OCI-M2 (cell line): ENCODE results near the gene TBC1D7.
A peak's percentile ranks its signal among the peaks of the same experiment; 100 is the strongest.

Experiments
- DNase-seq: peaks from one replicate; lab custom pipeline; 2025; ENCODE audit not compliant: unreplicated experiment; lab: John Stamatoyannopoulos, UW

Gene TBC1D7

GRCh38 chr6:13357551-13358075 is 29.3 kb upstream of the TBC1D7 start:
- DNase-seq = no peak

DNA sequence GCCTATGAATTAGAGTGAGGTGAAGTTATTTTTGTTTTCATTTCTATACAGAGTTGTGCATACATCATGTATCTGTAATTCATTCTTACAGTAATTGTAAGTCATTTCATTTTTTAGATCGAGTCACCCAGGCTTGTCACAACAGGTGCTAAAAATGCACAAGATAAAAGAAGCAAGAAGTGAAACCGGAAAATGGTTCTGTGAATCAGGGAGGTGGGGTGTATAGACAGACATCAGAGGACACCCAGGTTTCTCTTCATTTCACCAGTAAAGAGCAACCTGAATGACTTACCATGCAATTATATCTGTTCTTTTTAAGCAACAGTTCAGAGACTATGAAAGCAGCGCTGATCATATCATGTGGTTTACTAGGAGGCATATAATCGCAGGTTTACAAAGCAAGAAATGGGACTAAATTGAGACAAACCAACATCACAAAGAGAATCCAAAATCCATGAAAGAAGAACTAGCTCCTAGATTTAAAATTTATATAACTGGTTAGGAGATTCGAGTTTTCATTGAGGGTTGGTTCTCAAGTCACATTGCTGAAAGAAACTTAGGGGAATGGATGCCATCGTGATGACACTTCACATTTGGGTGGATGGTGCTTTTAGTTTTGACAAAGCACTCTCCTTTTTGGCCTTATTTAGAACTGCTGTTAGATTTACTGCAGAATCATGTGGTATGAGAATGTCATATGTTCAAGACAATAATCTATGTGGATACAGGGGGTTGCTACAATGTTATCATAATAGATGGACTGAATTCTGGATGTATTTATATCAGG is 27.9 kb upstream of the TBC1D7 start:
- DNase-seq = no peak

GRCh38 chr6:13355043-13355945 is 27.0 kb upstream of the TBC1D7 start:
- DNase-seq = peak; percentile 80

GRCh38 chr6:13354331-13355042 is 26.1 kb upstream of the TBC1D7 start:
- DNase-seq = peak; percentile 78

DNA sequence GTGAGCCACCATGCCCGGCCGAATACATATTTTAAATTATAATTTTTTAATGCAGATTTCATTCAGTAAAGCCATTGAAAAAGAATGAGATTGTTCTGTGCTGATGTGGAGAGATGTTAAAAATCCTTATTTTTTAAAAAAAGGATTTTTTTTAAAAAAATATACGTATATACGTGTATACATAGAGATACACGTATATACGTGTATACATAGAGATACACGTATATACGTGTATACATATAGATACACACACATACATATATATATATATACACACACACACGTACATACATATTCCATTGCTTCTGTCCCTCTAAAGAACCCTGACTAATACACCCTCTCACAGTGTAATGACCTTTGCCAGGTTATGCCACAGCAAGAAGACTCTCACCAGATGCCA is 23.8 kb upstream of the TBC1D7 start:
- no peak for DNase-seq

- DNase-seq = no peak
These were observed 22.9 kb upstream of the TBC1D7 start for GRCh38 chr6:13351271-13351670.

- DNase-seq = no peak
These were observed 21.6 kb upstream of the TBC1D7 start for GRCh38 chr6:13349811-13350506.

DNA sequence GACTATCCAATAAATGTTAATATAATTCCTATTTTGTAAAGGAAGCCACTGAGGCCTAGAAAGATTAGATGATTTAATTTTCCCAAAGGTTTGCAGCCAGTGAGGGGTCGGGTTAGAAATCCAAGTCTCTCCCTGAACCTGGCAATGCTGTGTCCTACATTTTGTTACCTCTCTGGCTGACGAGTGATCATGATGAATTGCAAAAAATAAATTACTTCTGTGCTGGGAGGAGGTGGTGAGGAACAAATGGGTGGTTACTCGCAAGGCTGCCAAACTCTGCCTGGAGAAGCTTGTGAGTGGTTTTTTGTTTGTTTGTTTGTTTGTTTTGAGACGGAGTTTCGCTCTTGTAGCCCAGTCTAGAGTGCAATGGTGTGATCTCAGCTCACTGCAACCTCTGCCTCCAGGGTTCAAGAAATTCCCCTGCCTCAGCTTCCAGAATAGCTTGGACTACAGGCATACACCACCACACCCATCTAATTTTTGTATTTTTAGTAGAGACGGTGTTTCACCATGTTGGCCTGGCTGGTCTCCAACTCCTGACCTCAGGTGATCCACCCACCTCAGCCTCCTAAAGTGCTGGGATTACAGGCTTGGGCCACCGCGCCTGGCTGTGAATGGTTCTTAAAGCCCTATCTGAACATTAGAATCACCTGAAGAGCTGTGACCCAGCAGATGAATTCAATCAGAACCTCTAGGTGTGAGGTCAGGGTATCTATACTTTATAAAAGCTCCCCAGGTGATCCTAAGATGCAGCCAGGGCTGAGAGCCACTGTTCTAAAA is 20.2 kb upstream of the TBC1D7 start:
- no peak for DNase-seq

GRCh38 chr6:13346245-13346644 is 17.9 kb upstream of the TBC1D7 start:
- no peak for DNase-seq

- no peak for DNase-seq
These were observed 14.2 kb upstream of the TBC1D7 start for GRCh38 chr6:13342414-13343019.

- DNase-seq = no peak
These were observed 11.7 kb upstream of the TBC1D7 start for GRCh38 chr6:13339863-13340630.

DNA sequence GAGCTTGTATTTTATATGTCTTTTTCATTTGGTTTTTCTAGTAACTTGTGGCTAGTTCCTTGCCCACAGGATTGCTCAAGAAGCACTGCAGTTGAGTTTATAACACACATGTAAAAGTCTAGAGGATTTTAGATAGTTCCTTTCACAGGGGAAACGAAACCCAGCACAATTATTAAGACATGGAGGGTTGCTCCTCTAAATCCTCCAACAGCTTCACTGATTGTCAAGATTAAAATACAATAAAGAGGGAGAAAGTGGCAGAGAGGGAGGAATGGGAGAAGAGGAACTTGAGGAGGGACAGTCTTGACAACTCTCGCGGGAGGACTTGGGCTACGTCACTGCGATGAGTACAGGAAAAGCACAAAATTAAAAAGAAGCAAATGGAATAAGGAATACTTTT is 9.7 kb upstream of the TBC1D7 start:
- no peak for DNase-seq

DNA sequence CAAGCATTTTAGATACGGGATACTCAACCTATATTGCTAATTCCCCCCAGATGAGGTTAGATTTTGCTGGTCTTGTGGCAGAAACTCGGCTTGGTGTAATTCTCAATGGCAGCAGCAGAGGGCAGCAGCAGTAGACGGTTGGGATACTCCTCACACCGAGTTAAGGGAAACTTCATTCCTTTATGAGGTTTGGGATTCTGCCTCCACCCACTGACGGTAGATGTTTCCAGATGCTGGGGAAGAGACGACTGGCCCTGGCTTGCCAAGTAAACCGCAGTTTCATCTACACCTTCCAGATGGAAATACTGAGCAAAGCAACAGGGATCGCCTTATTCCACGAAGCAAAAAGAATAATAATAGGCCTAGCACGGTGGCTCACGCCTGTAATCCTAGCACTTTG is 8.2 kb upstream of the TBC1D7 start:
- DNase-seq = peak; percentile 88

- peak; percentile 74 for DNase-seq
These were observed 6.6 kb upstream of the TBC1D7 start for GRCh38 chr6:13334953-13335352.

- no peak for DNase-seq
These were observed 4.0 kb upstream of the TBC1D7 start for GRCh38 chr6:13332349-13332706.

DNA sequence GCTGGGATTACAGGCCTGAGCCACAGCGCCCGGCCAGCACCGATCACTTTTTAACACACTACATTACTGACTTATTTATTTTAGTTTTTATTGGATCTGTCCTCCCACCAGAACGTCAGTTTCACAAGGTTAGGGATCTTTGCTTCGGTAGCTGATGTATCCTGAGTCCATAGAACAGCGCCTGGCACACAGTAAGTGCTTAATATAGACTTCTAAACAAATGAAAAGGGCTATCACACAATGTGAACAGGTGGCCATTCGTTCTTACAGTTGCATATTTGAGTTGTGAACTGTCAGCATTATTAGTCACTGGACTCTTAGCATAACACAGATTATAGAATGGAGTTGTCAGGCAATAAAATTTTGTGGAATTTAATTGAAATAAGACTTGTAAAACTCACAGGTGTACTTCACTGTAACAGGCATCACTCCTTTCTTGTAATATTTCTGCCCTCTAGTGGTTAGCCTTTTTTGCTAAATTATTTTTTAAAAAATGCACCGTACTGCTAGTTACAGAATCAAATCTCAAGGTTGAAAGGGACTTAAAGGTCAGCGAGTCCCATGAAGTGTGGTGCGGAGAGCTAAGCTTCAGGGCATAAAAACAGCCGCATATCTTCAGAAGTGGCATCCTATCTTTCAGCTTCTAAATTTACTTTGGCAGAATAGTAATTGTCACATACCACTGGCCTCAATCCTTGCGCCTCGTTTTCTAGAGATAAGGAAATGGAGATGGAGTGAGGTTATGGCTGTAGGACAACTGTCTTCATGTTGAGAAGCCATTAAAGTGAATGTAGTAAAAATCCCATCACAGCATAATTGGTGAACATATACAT is 3.4 kb upstream of the TBC1D7 start:
- no peak for DNase-seq

DNA sequence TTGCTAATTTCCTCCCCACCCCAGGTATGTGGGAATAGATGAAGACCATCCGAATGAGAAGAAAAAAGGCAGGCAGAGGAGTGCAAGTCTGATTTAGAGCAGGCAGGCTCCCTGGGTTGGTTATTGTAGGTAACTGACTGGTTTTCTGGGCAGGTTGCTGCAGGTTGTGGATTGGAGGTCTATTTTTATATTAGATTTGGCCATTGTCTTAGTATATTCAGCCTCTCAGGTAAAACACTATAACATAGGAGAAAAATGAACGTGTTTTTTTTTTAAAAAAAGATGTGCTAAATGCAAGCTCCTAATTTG is 492 bp upstream of the TBC1D7 start:
- no peak for DNase-seq

GRCh38 chr6:13327691-13328075 is 654 bp downstream of the TBC1D7 start:
- DNase-seq = no peak
